Bronchial epithelial cell (primary cell): ENCODE measurements around the gene LAP3. TPM values are rescaled to one million over a fixed set of nuclear protein-coding genes. Genes with fewer than 3 reads are reported as not detected.

Source experiments
- DNase-seq: peaks from one replicate; pipeline ENCODE4 v3.0.0-alpha.2; 2010; ENCODE audit warnings: low read depth
- FAIRE-seq: peaks from 2 replicates; lab custom pipeline; 2011; peaks lifted over from hg19 to GRCh38; lab: Jason Lieb, UNC
- H3K27me3 ChIP-seq: 2 replicates; pipeline ENCODE4 v1.5.1; 2011; ENCODE audit warnings: low read length; ENCODE audit not compliant: control insufficient read depth, insufficient read depth
- H3K36me3 ChIP-seq: 2 replicates; pipeline ENCODE4 v1.5.1; 2011; ENCODE audit warnings: low read length; ENCODE audit not compliant: control insufficient read depth, insufficient read depth
- H3K4me3 ChIP-seq: 2 replicates; pipeline ENCODE4 v1.5.1; 2011; ENCODE audit warnings: mild to moderate bottlenecking, low read depth, low read length, control low read depth
- CTCF ChIP-seq: IDR thresholded peaks from 2 replicates; pipeline ENCODE4 v1.5.1; 2011; ENCODE audit warnings: mild to moderate bottlenecking, moderate library complexity, low read length, control low read depth, inconsistent platforms; ENCODE audit not compliant: insufficient read depth, severe bottlenecking
- total RNA-seq: library from RNA; depleted of rRNA; stranded (reverse); fragments of >200 nt; gene quantifications from 2 replicates; pipeline ENCODE4 v1.2.1, GENCODE V29; 2014

LAP3 gene
- total RNA-seq, 1 donor from 2014 or later = 72.4 TPM

DNA sequence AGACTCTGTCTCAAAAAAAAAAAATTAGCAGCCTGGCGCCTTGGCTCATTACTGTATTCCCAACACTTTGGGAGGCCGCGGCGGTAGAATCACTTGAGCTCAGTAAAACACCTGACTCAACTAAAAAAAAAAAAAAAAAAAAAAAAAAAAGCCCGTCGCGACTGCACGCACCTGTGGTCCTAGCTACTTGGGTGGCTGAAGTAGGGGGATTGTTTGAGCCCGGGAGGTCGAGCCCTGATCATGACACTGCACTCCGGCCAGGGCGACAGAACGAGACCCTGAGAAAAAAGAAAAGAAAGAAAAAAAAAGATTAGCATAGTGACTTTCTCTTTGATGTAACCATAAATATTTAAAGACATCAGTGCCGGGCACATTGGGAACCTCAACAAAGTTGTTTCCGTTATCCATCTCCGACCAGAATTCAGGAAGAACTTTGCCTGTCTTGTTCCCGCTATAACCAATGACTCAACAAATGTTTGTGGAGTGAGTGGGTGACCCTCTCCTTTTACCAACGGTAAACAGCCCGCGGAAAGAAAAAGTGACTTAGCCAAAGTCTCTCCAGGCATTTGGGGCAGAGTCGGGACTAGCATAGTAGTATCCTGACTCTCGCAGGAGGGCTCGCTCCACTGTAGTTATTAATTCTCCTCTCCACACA lies 36.9 kb downstream of the LAP3 start:
- Histone ChIP-seq H3K4me3 (peak overlapping the region; percentile 88), H3K36me3 (peaks cover 1% of the 10 kb centered on the region), H3K27me3 (no peaks in the 10 kb centered on the region)
- peak; percentile 86 for DNase-seq
- FAIRE-seq = no peak
- TF ChIP-seq CTCF = no peak

- H3K4me3 ChIP-seq = peak within 1 kb of the TSS; percentile 88
- no peak for FAIRE-seq
- H3K36me3 ChIP-seq = peaks cover 1% of the 10 kb centered on the region
- TF ChIP-seq CTCF = no peak
- H3K27me3 ChIP-seq = no peaks in the 10 kb centered on the region
- DNase-seq = peak; percentile 83
These were observed 37.7 kb downstream of the LAP3 start, which contains the start of gene MED28 for GRCh38 chr4:17614416-17615299. TSS of gene MED28 (plus strand) at chr4:17614641. CDS start at chr4:17614655, 14 bp downstream.

- H3K4me3 ChIP-seq = no peak overlapping the region
- no peak for FAIRE-seq
- no peaks in the 10 kb centered on the region for H3K27me3 ChIP-seq
- H3K36me3 ChIP-seq = peaks cover 6% of the 10 kb centered on the region
- no peak for TF ChIP-seq CTCF
- DNase-seq = no peak
These were observed 39.3 kb downstream of the LAP3 start for GRCh38 chr4:17616283-17616682.

DNA sequence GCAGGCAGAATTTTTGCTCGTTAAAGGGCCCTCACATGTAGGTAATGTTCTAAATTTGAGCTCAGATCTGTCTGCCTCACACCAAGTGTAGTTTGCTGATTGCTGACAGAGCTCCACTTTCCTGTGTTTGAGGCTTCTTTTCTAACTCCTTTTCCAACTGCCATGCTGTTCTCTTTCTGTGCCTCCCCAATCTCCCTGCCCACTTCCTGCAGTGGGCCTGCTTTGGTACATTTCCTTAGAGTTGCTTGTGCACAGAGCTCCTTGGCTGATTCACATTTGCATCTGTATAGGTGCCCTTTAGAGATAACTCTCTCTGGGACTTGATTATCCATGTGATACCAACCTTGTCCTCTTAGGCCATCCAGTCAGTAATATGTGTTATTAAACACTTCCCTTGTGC lies 41.9 kb downstream of the LAP3 start:
- FAIRE-seq (no peak), DNase-seq (no peak)
- Histone ChIP-seq H3K4me3 (no peak overlapping the region), H3K36me3 (peaks cover 14% of the 10 kb centered on the region), H3K27me3 (no peaks in the 10 kb centered on the region)
- no peak for TF ChIP-seq CTCF

DNA sequence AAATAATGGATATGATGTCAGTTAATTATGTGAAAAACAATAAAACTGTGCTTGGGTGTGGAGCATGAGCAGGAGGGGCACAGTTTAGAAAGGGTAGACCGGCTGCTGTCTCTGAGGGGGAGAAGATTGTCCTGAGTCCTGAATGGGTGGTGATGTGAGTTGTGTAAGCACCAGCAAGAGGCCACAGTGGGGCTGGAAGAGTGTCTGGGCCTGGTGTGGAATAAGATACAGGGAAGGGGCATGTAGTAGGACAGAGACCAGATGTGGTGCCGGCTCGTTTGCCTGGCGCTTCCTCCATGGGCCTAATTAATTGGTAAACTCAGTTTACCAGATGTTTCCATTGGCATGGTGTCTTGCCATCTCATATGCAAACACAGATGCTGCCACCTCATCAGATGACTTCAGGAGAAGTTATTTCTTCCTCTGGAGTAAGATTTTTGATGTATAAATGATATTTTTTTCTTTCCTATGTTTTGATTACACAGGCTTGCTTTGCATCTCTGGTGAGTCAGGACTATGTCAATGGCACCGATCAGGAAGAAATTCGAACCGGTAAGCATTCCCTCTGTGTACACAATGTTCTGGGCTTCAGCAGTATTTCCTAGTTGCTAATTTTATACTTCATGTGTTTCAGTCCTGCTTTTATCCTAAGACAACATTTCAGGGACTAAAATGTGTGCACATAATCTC lies 42.6 kb downstream of the LAP3 start:
- Histone ChIP-seq H3K27me3 (no peaks in the 10 kb centered on the region), H3K36me3 (peaks cover 15% of the 10 kb centered on the region), H3K4me3 (no peak overlapping the region)
- TF ChIP-seq CTCF = no peak
- FAIRE-seq (no peak), DNase-seq (peak; percentile 15)
